ENCODE measurements around the gene MKRN2. TPM values are rescaled to one million over a fixed set of nuclear protein-coding genes. Genes with fewer than 3 reads are reported as not detected.

Gene MKRN2
- polyA plus RNA-seq, 3 donors: 18.2 to 30.9 (median 29.6) TPM

DNA sequence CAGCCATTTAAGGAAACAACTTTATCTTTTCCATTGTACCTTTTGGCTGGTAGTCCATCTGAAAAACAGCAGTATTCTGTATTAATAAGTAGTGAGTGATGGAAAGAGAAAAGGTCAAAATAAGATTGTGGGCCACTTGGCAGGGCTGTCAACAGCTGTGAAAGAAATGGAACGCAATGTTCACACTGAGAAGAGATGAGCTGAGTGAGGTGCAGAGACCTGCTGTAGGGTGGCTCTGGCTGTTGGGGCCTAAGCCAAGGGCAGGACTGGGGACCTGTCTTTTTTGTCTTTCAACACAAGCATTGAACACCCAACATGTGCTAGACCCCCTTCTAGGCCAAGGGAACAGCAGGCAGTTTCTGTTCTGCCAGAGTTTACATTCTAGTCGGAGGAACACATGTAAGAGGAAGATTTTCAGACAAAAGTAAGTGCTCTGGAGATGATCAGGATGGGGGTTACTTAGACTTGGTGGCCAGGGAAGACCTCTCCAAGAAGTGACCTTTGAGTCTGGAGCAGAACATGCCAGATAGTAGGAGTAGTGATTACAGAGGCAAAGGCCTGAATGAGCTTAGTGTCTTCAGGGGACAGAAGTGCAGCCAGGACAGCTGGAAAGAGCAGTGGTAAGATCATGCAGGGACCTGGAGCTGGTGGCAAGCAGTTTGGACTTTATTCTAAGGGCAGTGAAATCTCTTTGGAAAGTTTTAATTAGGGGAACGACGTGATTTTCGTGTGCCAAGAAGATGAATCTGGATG, 43.0 kb upstream of the MKRN2 start:
- H3K9ac ChIP-seq (ENCODE audit: insufficient read depth, low read length, poor library complexity, severe bottlenecking): no peak overlapping the region
- intact Hi-C loops (cut with micrococcal nuclease): no loop called here
- no peak for TF ChIP-seq CTCF (IDR thresholded peaks at IDR 0.05)
- H3K79me2 ChIP-seq (ENCODE audit: insufficient read depth, low read length): no peaks in the 10 kb centered on the region
- Mint-ChIP-seq H3K4me3 (no peak overlapping the region), H3K27ac (peak overlapping the region in 1 of 7 donors; percentile 52), H3K36me3 (peaks cover 30 to 35% of the 10 kb centered on the region in 2 donors), H3K9me3 (peaks cover 0 to 1% (median 0%) of the 10 kb centered on the region in 7 donors), H3K4me1 (no peaks in the 10 kb centered on the region), H3K27me3 (ENCODE audit: low read depth in 3 of 3) (no peaks in the 10 kb centered on the region)
- no peak overlapping the region for H3K4me2 ChIP-seq (replicated peaks; ENCODE audit: extremely low read depth, low read length, poor library complexity, severe bottlenecking)
- H3K4me3 ChIP-seq (replicated peaks in 1 of 3; ENCODE audit: low read depth in 2 of 3, low read length in 3 of 3): no peak overlapping the region
- no peak overlapping the region for H3K27ac ChIP-seq (ENCODE audit: low read depth in 1 of 2, low read length in 2 of 2)
- no peak overlapping the region for H2AFZ ChIP-seq (ENCODE audit: insufficient read depth, low read depth, low read length, poor library complexity, severe bottlenecking)
- H3K27me3 ChIP-seq (ENCODE audit: control insufficient read depth in 2 of 2, insufficient read depth in 2 of 2, low read length in 2 of 2): no peaks in the 10 kb centered on the region
- DNase-seq: no peak
- no peaks in the 10 kb centered on the region for H4K20me1 ChIP-seq (ENCODE audit: insufficient read depth, low read length)
- peaks cover 0 to 41% of the 10 kb centered on the region in 2 donors for H3K36me3 ChIP-seq (replicated peaks in 1 of 2; ENCODE audit: control insufficient read depth in 1 of 2, insufficient read depth in 2 of 2, low read length in 2 of 2)
- no peaks in the 10 kb centered on the region for H3K4me1 ChIP-seq (ENCODE audit: control insufficient read depth in 1 of 2, insufficient read depth in 2 of 2, low read length in 2 of 2)
- no peaks in the 10 kb centered on the region for H3K9me3 ChIP-seq (replicated peaks in 1 of 2; ENCODE audit: control insufficient read depth in 1 of 2, insufficient read depth in 1 of 2, low read length in 2 of 2)
- WGBS (ENCODE audit: insufficient coverage): 96% methylated on average over 5 of the region's 5 CpGs

- Histone ChIP-seq H4K20me1 (ENCODE audit: insufficient read depth, low read length) (no peaks in the 10 kb centered on the region), H3K9me3 (replicated peaks in 1 of 2; ENCODE audit: control insufficient read depth in 1 of 2, insufficient read depth in 1 of 2, low read length in 2 of 2) (no peaks in the 10 kb centered on the region), H3K36me3 (replicated peaks in 1 of 2; ENCODE audit: control insufficient read depth in 1 of 2, insufficient read depth in 2 of 2, low read length in 2 of 2) (peaks cover 0 to 34% of the 10 kb centered on the region in 2 donors), H3K4me3 (replicated peaks in 1 of 3; ENCODE audit: low read depth in 2 of 3, low read length in 3 of 3) (no peak overlapping the region), H2AFZ (ENCODE audit: insufficient read depth, low read depth, low read length, poor library complexity, severe bottlenecking) (no peak overlapping the region), H3K4me1 (ENCODE audit: control insufficient read depth in 1 of 2, insufficient read depth in 2 of 2, low read length in 2 of 2) (no peaks in the 10 kb centered on the region), H3K4me2 (replicated peaks; ENCODE audit: extremely low read depth, low read length, poor library complexity, severe bottlenecking) (no peak overlapping the region), H3K79me2 (ENCODE audit: insufficient read depth, low read length) (no peaks in the 10 kb centered on the region), H3K27ac (ENCODE audit: low read depth in 1 of 2, low read length in 2 of 2) (no peak overlapping the region), H3K27me3 (ENCODE audit: control insufficient read depth in 2 of 2, insufficient read depth in 2 of 2, low read length in 2 of 2) (no peaks in the 10 kb centered on the region), H3K9ac (ENCODE audit: insufficient read depth, low read length, poor library complexity, severe bottlenecking) (no peak overlapping the region)
- no peak for TF ChIP-seq CTCF (IDR thresholded peaks at IDR 0.05)
- peaks cover 0 to 2% (median 0%) of the 10 kb centered on the region in 7 donors for H3K9me3 Mint-ChIP-seq
- H3K4me1 Mint-ChIP-seq: no peaks in the 10 kb centered on the region
- H3K36me3 Mint-ChIP-seq: peaks cover 27 to 36% of the 10 kb centered on the region in 2 donors
- intact Hi-C loops (cut with micrococcal nuclease): no loop called here
- H3K27ac Mint-ChIP-seq: no peak overlapping the region
- H3K27me3 Mint-ChIP-seq (ENCODE audit: low read depth in 3 of 3): no peaks in the 10 kb centered on the region
- no peak for DNase-seq
- no peak overlapping the region for H3K4me3 Mint-ChIP-seq
Measured at GRCh38 chr3:12515631-12516030, 41.3 kb upstream of the MKRN2 start.
